GM18502 (cell line): ENCODE measurements around the gene IL1RAPL1.
"Not testable (repeated sequence)": the region's sequence is repeated elsewhere in the genome, so short reads cannot be mapped to it uniquely, and the experiment has no call there.

Source experiments
- ATAC-seq: cut with Tn5 transposase; IDR thresholded peaks from one replicate; pipeline ENCODE4 v1.9.1; 2021; ENCODE audit warnings: mild to moderate bottlenecking; ENCODE audit not compliant: unreplicated experiment, poor library complexity

IL1RAPL1 gene

GRCh38 chrX:29231800-29232199 is 644.6 kb downstream of the IL1RAPL1 start:
- ATAC-seq, result no peak

GRCh38 chrX:29233592-29234183 is 646.4 kb downstream of the IL1RAPL1 start:
- ATAC-seq, result no peak

GRCh38 chrX:29237972-29238371 is 650.7 kb downstream of the IL1RAPL1 start:
- no peak for ATAC-seq

GRCh38 chrX:29241809-29242208 is 654.6 kb downstream of the IL1RAPL1 start:
- ATAC-seq, result no peak

GRCh38 chrX:29242856-29243255 is 655.6 kb downstream of the IL1RAPL1 start:
- ATAC-seq, result no peak

- ATAC-seq, result no peak
Observed at GRCh38 chrX:29243942-29244341, 656.7 kb downstream of the IL1RAPL1 start.

GRCh38 chrX:29254515-29254914 is 667.3 kb downstream of the IL1RAPL1 start:
- no peak for ATAC-seq

- no peak for ATAC-seq
Observed at GRCh38 chrX:29257521-29257920, 670.3 kb downstream of the IL1RAPL1 start.

GRCh38 chrX:29269390-29269789 is 682.1 kb downstream of the IL1RAPL1 start:
- ATAC-seq, result no peak

- ATAC-seq, result no peak
Observed at GRCh38 chrX:29274517-29274916, 687.3 kb downstream of the IL1RAPL1 start.

GRCh38 chrX:29275928-29276327 is 688.7 kb downstream of the IL1RAPL1 start:
- no peak for ATAC-seq

GRCh38 chrX:29281078-29281742 is 694.0 kb downstream of the IL1RAPL1 start:
- no peak for ATAC-seq

GRCh38 chrX:29285664-29286063 is 698.4 kb downstream of the IL1RAPL1 start:
- no peak for ATAC-seq

GRCh38 chrX:29295987-29296680 is 708.9 kb downstream of the IL1RAPL1 start:
- no peak for ATAC-seq

GRCh38 chrX:29297171-29297800 is 710.0 kb downstream of the IL1RAPL1 start:
- ATAC-seq, result no peak

- ATAC-seq, result no peak
Observed at GRCh38 chrX:29299684-29300083, 712.4 kb downstream of the IL1RAPL1 start.

- no peak for ATAC-seq
Observed at GRCh38 chrX:29308726-29309125, 721.5 kb downstream of the IL1RAPL1 start.

GRCh38 chrX:29315931-29316330 is 728.7 kb downstream of the IL1RAPL1 start:
- ATAC-seq, result no peak

- ATAC-seq, result no peak
Observed at GRCh38 chrX:29318012-29318411, 730.8 kb downstream of the IL1RAPL1 start.

GRCh38 chrX:29332429-29332828 is 745.2 kb downstream of the IL1RAPL1 start:
- not testable (repeated sequence) for ATAC-seq

GRCh38 chrX:29333091-29333490 is 745.8 kb downstream of the IL1RAPL1 start:
- not testable (repeated sequence) for ATAC-seq
